G401.6 (cell line): ENCODE results near the gene TLR8.
"Not testable (repeated sequence)": the region's sequence is repeated elsewhere in the genome, so short reads cannot be mapped to it uniquely, and the experiment has no call there.

Experiments
- FAIRE-seq: peaks from 2 replicates; lab custom pipeline; 2012; peaks lifted over from hg19 to GRCh38; lab: Jason Lieb, UNC

TLR8 gene

GRCh38 chrX:12898073-12898472, 8.3 kb upstream of the TLR8 start:
- no peak for FAIRE-seq

DNA sequence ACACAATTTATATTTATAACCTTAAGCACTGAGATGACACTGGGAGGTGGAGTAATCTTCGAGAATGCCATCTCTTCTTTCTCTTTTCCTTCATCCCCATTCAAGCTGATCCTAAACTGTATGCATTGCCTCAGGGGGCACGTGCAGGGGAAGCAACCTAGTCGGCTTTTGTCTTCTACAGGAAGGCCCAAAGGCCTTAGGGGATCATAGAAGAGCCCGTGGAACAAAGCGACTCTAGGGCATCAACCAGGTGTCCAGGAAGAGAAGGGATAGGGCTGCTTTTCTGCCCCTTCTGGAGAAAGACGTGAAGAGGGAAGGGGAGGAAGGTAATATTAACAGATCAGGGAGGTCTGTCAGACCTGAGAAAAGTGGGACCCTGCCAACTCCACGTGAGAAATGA, 6.9 kb upstream of the TLR8 start:
- no peak for FAIRE-seq

- no peak for FAIRE-seq
These were observed 4.9 kb upstream of the TLR8 start for GRCh38 chrX:12901486-12901885.

DNA sequence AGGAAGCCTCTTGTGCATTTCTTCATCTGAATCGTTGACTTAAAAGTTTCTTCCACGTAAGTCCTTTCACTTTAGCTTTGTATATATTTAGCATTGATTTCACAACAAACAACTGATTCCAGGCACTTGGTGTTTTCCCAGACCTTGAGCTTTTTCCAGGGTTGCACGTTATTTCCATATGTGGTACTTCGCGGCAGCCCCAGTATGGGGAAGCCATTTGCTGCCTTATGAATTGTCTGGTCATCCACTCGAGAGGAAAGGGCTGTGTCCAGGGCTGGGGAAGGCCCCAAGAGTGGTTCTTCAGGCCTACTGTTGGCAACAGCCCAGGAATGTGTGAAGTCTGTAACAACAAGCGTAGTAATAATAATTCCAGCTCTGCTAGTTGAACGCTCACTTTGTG, 2.8 kb upstream of the TLR8 start:
- no peak for FAIRE-seq

DNA sequence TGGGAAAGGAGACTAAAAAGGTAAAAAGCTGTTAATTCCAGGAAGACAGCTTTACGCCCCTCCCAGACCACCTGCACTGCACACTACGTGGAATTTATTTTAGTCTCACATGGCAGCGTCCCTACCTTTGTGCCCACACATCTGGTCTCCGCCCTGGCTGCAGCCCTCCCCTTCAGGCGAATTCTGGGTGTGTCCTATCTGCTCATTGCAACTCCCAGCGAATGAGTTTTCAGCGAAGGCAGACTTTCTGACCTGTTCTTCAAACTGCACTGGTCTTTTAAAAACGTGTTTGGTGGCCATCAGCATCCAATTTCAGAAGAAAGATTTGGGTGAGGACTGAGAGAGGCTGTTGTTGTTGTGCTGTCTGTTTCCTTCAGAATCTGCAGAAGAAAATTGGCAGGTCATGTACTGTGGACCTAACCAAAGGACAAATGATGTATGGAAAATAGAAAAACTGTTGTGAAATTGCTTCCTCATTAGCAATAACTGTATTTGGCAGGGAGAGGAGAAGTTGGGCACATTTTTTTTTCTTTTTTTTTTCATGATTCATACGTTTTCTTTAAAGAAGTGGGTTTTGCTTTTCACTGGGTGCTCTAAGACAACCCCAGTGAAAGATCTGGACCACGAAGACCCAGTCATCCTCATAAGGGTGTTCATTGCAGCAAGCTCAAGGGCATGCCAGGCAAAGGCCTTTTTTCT, 4.2 kb downstream of the TLR8 start:
- FAIRE-seq, result no peak

- FAIRE-seq, result no peak
These were observed 4.7 kb downstream of the TLR8 start for GRCh38 chrX:12911122-12911470.

GRCh38 chrX:12912791-12913482, 6.5 kb downstream of the TLR8 start:
- FAIRE-seq, result no peak

DNA sequence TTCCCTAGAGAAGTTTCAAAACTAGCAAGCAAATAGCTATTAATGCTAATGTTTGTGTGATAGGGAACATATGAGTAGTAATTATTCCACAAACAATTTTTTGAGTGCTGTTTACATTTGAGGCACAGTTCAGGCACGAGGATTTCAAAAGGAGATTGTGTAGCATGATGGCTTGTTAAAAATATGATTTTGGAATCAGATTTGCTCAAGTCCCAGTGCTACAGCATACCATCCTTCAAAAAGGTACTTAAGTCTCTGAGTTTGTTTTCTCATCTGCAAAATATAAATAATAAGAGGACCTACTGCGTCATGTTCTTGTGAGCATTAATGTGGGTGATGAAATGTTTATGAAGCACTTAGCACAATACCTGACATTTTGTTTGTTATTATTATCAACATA, 11.3 kb downstream of the TLR8 start:
- FAIRE-seq, result no peak

DNA sequence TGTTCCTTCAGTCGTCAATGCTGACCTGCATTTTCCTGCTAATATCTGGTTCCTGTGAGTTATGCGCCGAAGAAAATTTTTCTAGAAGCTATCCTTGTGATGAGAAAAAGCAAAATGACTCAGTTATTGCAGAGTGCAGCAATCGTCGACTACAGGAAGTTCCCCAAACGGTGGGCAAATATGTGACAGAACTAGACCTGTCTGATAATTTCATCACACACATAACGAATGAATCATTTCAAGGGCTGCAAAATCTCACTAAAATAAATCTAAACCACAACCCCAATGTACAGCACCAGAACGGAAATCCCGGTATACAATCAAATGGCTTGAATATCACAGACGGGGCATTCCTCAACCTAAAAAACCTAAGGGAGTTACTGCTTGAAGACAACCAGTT, 12.6 kb downstream of the TLR8 start:
- no peak for FAIRE-seq

GRCh38 chrX:12919620-12920019, 13.2 kb downstream of the TLR8 start:
- FAIRE-seq, result no peak

- FAIRE-seq, result no peak
These were observed 14.6 kb downstream of the TLR8 start for GRCh38 chrX:12920990-12921389.

- no peak for FAIRE-seq
These were observed 15.6 kb downstream of the TLR8 start for GRCh38 chrX:12921886-12922598.

- FAIRE-seq, result no peak
These were observed 16.1 kb downstream of the TLR8 start for GRCh38 chrX:12922599-12922919.

DNA sequence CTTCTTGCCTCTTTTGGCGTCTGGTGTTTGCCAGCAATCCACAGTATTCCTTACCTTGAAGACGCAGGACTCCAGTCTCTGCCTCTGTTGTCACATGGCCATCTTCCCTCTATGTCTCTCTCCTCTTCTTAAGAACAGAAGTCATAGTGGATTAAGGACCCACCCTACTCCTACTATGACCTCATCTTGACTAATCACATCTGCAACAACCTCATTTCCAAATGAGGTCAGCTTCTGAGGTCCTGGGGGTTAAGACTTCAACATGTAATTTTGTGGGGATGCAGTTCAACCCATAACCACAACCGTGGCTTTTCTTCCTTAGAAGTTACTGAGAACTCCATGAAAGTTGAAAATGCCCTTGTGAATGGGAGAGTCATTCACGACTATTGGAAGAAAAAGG, 23.3 kb downstream of the TLR8 start:
- no peak for FAIRE-seq

DNA sequence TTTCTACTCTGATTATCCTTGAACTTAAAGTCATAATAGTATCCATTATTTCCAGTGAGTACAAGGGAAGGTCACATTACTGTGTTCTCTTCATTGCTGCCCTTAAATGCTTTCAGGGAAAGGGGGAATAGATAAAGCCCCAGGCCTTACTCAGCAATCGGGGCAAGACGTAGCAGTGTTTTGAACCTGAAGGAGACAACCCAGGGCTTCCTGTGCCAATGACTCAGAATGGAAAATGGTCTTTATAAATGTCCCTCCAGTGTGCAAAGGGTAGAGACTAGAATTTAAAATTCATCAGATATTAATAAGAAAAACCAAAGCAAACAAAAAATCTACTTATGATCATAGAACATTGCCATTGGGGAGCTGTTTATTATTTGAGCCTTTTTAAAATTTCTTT, 23.7 kb downstream of the TLR8 start:
- FAIRE-seq, result no peak

- no peak for FAIRE-seq
These were observed 25.8 kb downstream of the TLR8 start for GRCh38 chrX:12932244-12932643.

DNA sequence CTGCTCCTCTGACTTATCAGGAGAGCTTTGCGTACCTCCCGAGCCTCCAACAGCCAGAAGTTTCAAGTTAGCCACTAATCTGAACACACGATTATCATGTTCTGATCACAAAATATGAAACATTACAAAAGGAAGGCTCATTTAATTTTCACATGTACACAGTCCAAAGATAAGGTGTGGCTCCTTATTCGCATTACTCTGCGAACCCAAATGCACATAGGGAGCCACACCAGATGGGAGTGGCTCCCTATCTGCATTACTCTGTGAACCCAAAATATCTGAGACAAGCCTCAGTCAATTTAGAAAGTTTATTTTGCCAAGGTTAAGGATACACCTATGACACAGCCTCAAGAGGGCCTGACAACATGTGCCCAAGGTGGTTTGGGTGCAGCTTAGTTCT, 28.4 kb downstream of the TLR8 start:
- no peak for FAIRE-seq

DNA sequence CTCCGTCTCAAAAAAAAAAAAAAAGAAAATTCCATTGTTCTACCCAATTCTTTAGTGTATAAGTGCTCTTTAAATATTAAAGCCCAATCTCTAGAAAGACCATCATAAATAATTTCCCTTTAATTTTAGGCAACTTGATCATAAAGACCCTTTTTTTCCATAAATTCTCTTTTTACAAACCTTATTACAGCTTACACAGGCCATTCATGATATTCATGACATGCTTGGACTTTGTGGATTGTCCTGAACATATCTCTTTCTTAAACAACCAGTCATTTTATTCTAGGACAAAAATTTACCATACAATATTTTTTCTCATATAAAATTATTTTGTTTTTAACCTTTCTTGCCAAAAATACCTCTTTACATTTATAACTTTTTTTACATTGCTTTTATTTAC, 30.5 kb downstream of the TLR8 start:
- no peak for FAIRE-seq

DNA sequence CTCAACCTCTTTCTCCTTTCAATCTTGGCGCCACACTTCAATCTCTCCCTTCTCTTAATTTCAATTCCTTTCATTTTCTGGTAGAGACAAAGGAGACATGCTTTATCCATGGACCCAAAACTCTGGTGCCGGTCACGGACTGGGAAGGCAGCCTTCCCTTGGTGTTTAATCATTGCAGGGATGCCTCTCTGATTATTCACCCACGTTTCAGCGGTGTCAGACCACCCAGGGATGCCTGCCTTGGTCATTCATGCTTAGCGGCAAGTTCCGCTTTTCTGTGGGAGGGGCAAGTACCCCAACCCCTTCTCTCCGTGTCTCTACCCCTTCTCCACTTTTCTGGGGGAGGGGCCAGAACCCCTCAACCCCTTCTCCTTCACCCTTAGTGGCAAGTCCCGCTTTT, 34.1 kb downstream of the TLR8 start:
- not testable (repeated sequence) for FAIRE-seq

GRCh38 chrX:12943592-12943991, 37.2 kb downstream of the TLR8 start:
- not testable (repeated sequence) for FAIRE-seq

DNA sequence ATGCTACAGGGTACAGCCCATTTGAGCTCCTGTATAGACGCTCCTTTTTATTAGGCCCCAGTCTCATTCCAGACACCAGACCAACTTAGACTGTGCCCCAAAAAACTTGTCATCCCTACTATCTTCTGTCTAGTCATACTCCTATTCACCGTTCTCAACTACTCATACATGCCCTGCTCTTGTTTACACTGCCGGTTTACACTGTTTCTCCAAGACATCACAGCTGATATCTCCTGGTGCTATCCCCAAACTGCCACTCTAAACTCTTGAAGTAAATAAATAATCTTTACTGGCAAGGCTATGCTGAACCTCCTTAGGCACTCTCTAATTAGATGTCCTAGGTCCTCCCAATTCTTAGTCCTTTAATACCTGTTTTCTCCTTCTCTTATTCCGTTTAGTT, 38.0 kb downstream of the TLR8 start:
- not testable (repeated sequence) for FAIRE-seq

DNA sequence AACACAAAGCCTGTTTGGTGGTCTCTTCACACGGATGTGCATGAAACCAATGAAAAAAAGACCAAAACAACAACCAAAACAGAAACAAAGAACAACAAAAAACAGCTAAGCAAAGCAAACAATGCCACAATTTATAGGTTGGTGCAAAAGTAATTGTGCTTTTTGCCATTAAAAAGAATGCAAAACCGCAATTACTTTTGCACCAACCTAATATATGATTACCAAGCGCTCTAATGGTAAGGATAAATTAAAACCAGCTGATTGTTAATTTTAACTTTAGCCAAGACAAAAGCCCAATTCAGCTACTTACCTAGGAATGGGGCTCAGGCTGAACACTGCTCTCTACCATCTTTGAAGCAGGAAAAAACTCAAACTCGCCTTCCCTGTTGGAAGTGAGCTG, 39.1 kb downstream of the TLR8 start:
- FAIRE-seq, result no peak

- FAIRE-seq, result no peak
These were observed 40.0 kb downstream of the TLR8 start for GRCh38 chrX:12946406-12946805.
